C4-2B (cell line): ENCODE measurements around the gene USP7.

Experiments used
- CTCF ChIP-seq: fragments of 450-650 bp; conservative IDR thresholded peaks from 2 replicates; pipeline ENCODE4 v1.5.1; 2017; ENCODE audit warnings: mild to moderate bottlenecking
- ZFX ChIP-seq: fragments of 450-650 bp; IDR thresholded peaks from 2 replicates; pipeline ENCODE4 v1.6.1; 2017

GRCh38 chr16:8914098-8914497, 49.6 kb downstream of the USP7 start:
- no peak for TF ChIP-seq CTCF
- TF ChIP-seq ZFX: no peak
